B cell (primary cell): ENCODE results near the gene RAPGEF1.

Source experiments
- EZH2 ChIP-seq: IDR thresholded peaks from 2 replicates; pipeline ENCODE4 v1.6.1; 2012; ENCODE audit warnings: borderline replicate concordance, low read depth, mild to moderate bottlenecking, moderate library complexity, low read length; ENCODE audit not compliant: insufficient read depth, poor library complexity, severe bottlenecking
- TF ChIP-seq, protein P1 (sequence below): fragments of 200-600 bp; IDR thresholded peaks from one replicate; pipeline ENCODE4 v1.8.0; 2022; ENCODE audit warnings: antibody characterized with exemption, mild to moderate bottlenecking

DNA sequence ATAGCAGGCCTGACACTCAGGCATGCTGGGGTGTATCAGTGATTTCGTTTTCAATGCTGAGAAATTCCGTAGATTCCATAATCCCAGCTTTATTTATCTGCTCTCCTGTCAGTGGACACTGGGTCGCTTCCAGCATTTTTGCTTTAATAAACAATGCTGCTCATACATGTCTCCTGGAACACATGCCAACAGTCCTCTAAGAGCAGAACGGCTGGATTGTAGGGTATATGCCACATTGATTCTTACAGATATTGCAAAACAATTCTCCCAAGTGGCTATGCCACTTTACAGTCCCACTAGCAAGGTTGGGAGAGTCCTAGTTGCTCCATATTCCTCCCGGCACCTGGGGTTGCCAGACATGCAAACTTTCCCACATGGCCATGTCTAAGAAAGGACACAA lies 81.9 kb downstream of the RAPGEF1 start:
- TF ChIP-seq, protein P1, sequence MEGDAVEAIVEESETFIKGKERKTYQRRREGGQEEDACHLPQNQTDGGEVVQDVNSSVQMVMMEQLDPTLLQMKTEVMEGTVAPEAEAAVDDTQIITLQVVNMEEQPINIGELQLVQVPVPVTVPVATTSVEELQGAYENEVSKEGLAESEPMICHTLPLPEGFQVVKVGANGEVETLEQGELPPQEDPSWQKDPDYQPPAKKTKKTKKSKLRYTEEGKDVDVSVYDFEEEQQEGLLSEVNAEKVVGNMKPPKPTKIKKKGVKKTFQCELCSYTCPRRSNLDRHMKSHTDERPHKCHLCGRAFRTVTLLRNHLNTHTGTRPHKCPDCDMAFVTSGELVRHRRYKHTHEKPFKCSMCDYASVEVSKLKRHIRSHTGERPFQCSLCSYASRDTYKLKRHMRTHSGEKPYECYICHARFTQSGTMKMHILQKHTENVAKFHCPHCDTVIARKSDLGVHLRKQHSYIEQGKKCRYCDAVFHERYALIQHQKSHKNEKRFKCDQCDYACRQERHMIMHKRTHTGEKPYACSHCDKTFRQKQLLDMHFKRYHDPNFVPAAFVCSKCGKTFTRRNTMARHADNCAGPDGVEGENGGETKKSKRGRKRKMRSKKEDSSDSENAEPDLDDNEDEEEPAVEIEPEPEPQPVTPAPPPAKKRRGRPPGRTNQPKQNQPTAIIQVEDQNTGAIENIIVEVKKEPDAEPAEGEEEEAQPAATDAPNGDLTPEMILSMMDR = no peak
- no peak for TF ChIP-seq EZH2
